CD14-positive monocyte (primary cell): ENCODE results near the gene PGAP6. TPM values are rescaled to one million over a fixed set of nuclear protein-coding genes. Genes with fewer than 3 reads are reported as not detected.

Experiments
- DNase-seq, 3 donors: peaks; one replicate each; pipeline ENCODE4 v3.0.0-alpha.2; 2011 to 2022
- H2AFZ ChIP-seq: 2 replicates; pipeline ENCODE4 v1.6.0; 2012; ENCODE audit warnings: mild to moderate bottlenecking, low read depth, low read length, inconsistent platforms; ENCODE audit not compliant: insufficient read depth, poor library complexity, severe bottlenecking
- H3K27ac ChIP-seq, 2 donors: 1 replicate in 1 of 2; 2 replicates in 1 of 2; pipeline ENCODE4 v1.5.1; 2012 to 2013; ENCODE audit warnings: low read length in 2 of 2, control low read depth in 1 of 2, inconsistent platforms in 1 of 2, low read depth in 1 of 2, mild to moderate bottlenecking in 1 of 2
- H3K27me3 ChIP-seq, 2 donors: one replicate each; pipeline versions ENCODE4 v1.6.0 to v1.6.1; 2011 to 2013; ENCODE audit warnings: low read length in 2 of 2; ENCODE audit not compliant: control insufficient read depth in 2 of 2, insufficient read depth in 2 of 2
- H3K36me3 ChIP-seq, 2 donors: replicated peaks in 1 of 2; 1 replicate in 1 of 2; 2 replicates in 1 of 2; pipeline versions ENCODE4 v1.5.1 to v1.6.1; 2012 to 2013; ENCODE audit warnings: low read length in 2 of 2, control low read depth in 1 of 2, inconsistent platforms in 1 of 2, mild to moderate bottlenecking in 1 of 2; ENCODE audit not compliant: insufficient read depth in 2 of 2, control insufficient read depth in 1 of 2
- H3K4me1 ChIP-seq, 2 donors: 1 replicate in 1 of 2; 2 replicates in 1 of 2; pipeline versions ENCODE4 v1.5.1 to v1.6.1; 2012 to 2013; ENCODE audit warnings: low read length in 2 of 2, control low read depth in 1 of 2, inconsistent platforms in 1 of 2, mild to moderate bottlenecking in 1 of 2, moderate library complexity in 1 of 2; ENCODE audit not compliant: insufficient read depth in 2 of 2, control insufficient read depth in 1 of 2
- H3K4me2 ChIP-seq: replicated peaks from 2 replicates; pipeline ENCODE3; 2012; ENCODE audit warnings: low read length, moderate library complexity, mild to moderate bottlenecking; ENCODE audit not compliant: poor library complexity, severe bottlenecking; ENCODE audit errors: extremely low read depth
- H3K4me3 ChIP-seq, 3 experiments: fragments of 200-600 bp in 1 of 3; sonication (generic) in 1 of 3; replicated peaks in 1 of 3; 1 replicate in 2 of 3; 2 replicates in 1 of 3; pipeline ENCODE4 v1.5.1; 2011 to 2013; ENCODE audit warnings: low read length in 3 of 3, mild to moderate bottlenecking in 3 of 3, control low read depth in 2 of 3, low read depth in 2 of 3, inconsistent platforms in 1 of 3, moderate library complexity in 1 of 3
- H3K79me2 ChIP-seq: 2 replicates; pipeline ENCODE4 v1.6.0; 2012; ENCODE audit warnings: mild to moderate bottlenecking, control low read depth, inconsistent platforms, low read length, moderate library complexity; ENCODE audit not compliant: insufficient read depth
- H3K9ac ChIP-seq: 2 replicates; pipeline ENCODE4 v1.6.0; 2017; ENCODE audit warnings: low read length, mild to moderate bottlenecking; ENCODE audit not compliant: insufficient read depth, poor library complexity, severe bottlenecking
- H3K9me3 ChIP-seq, 2 donors: replicated peaks in 1 of 2; 1 replicate in 1 of 2; 2 replicates in 1 of 2; pipeline versions ENCODE4 v1.5.1 to v1.6.1; 2012 to 2013; ENCODE audit warnings: low read length in 2 of 2, control low read depth in 1 of 2; ENCODE audit not compliant: control insufficient read depth in 1 of 2, insufficient read depth in 1 of 2
- H4K20me1 ChIP-seq: 2 replicates; pipeline ENCODE4 v1.6.0; 2012; ENCODE audit warnings: mild to moderate bottlenecking, low read length, control low read depth, moderate library complexity; ENCODE audit not compliant: insufficient read depth
- H3K27ac Mint-ChIP-seq, 7 donors: one replicate each; pipeline ENCODE4 v1.8.0; 2020; ENCODE audit warnings: mild to moderate bottlenecking in 7 of 7, mixed read lengths in 7 of 7, moderate library complexity in 6 of 7, inconsistent platforms in 2 of 7
- H3K27me3 Mint-ChIP-seq, 3 donors: one replicate each; pipeline ENCODE4 v1.8.0; 2021 to 2022; ENCODE audit warnings: low read depth in 3 of 3, mild to moderate bottlenecking in 3 of 3, mixed read lengths in 3 of 3, moderate library complexity in 3 of 3, inconsistent platforms in 1 of 3
- H3K36me3 Mint-ChIP-seq, 2 donors: one replicate each; pipeline ENCODE4 v1.8.0; 2020; ENCODE audit warnings: mixed read lengths in 2 of 2, inconsistent platforms in 1 of 2, mild to moderate bottlenecking in 1 of 2
- H3K4me1 Mint-ChIP-seq: one replicate; pipeline ENCODE4 v1.8.0; 2020; ENCODE audit warnings: mild to moderate bottlenecking, mixed read lengths
- H3K4me3 Mint-ChIP-seq, 2 donors: one replicate each; pipeline ENCODE4 v1.8.0; 2020; ENCODE audit warnings: mild to moderate bottlenecking in 2 of 2, mixed read lengths in 2 of 2, moderate library complexity in 1 of 2
- H3K9me3 Mint-ChIP-seq, 7 donors: one replicate each; pipeline ENCODE4 v1.8.0; 2020 to 2022; ENCODE audit warnings: mixed read lengths in 7 of 7, mild to moderate bottlenecking in 6 of 7, moderate library complexity in 6 of 7, inconsistent platforms in 2 of 7
- CTCF ChIP-seq: fragments of 200-600 bp; IDR thresholded peaks from one replicate; pipeline ENCODE4 v1.8.0; 2022; ENCODE audit warnings: antibody characterized with exemption, mild to moderate bottlenecking
- WGBS: methylation state at CpG from one replicate; pipeline ENCODE4 v1.1.5; 2013; ENCODE audit warnings: missing lambda C conversion rate; ENCODE audit not compliant: insufficient coverage; 5-methylcytosine and 5-hydroxymethylcytosine counted together
- intact Hi-C, 2 donors: fragments of 100-400 bp; cut with micrococcal nuclease; formaldehyde crosslinking; loops; one replicate each; pipeline versions ENCODE4 v1.15.0 to v1.15.1; 2023
- polyA plus RNA-seq, 3 donors: library from polyadenylated mRNA; depleted of rRNA in 1 of 3; unstranded in 2 of 3; stranded (reverse) in 1 of 3; fragments of 300-500 nt in 2 of 3; fragments of >200 nt in 1 of 3; fragmentation: Illumina TruSeq in 2 of 3; gene quantifications; 1 replicate in 2 of 3; 2 replicates in 1 of 3; pipeline ENCODE4 v1.2.3, GENCODE V29; 2012 to 2021

Gene PGAP6
- polyA plus RNA-seq, 3 donors: 18.2 to 137 (median 39.8) TPM

GRCh38 chr16:361872-362701 is 19.7 kb downstream of the PGAP6 start:
- H3K36me3 ChIP-seq: peaks cover 2 to 11% of the 10 kb centered on the region in 2 donors
- DNase-seq: peak; percentile 57 to 71 (median 70)
- H3K79me2 ChIP-seq: no peaks in the 10 kb centered on the region
- H3K27ac ChIP-seq: no peak overlapping the region
- H3K27me3 ChIP-seq: no peaks in the 10 kb centered on the region
- TF ChIP-seq CTCF: peak; percentile 82
- intact Hi-C loops: loop anchor here (5.0 kb wide), 1 partner anchor 255 kb away; no protein-coding TSS in a partner anchor
- H4K20me1 ChIP-seq: no peaks in the 10 kb centered on the region
- peaks cover 6 to 8% of the 10 kb centered on the region in 2 donors for H3K4me1 ChIP-seq
- Mint-ChIP-seq H3K9me3 (no peaks in the 10 kb centered on the region), H3K27ac (peak overlapping the region in 2 of 7 donors; percentile 30 to 73), H3K4me3 (no peak overlapping the region), H3K4me1 (peaks cover 6% of the 10 kb centered on the region), H3K36me3 (peaks cover 6 to 9% of the 10 kb centered on the region in 2 donors), H3K27me3 (peaks cover 5 to 25% (median 11%) of the 10 kb centered on the region in 3 donors)
- H3K9me3 ChIP-seq: no peaks in the 10 kb centered on the region
- peak overlapping the region; percentile 21 for H3K4me2 ChIP-seq
- H2AFZ ChIP-seq: peak overlapping the region; percentile 47
- 31% methylated on average over 30 of the region's 30 CpGs for WGBS
- no peak overlapping the region for H3K9ac ChIP-seq
- no peak overlapping the region for H3K4me3 ChIP-seq

DNA sequence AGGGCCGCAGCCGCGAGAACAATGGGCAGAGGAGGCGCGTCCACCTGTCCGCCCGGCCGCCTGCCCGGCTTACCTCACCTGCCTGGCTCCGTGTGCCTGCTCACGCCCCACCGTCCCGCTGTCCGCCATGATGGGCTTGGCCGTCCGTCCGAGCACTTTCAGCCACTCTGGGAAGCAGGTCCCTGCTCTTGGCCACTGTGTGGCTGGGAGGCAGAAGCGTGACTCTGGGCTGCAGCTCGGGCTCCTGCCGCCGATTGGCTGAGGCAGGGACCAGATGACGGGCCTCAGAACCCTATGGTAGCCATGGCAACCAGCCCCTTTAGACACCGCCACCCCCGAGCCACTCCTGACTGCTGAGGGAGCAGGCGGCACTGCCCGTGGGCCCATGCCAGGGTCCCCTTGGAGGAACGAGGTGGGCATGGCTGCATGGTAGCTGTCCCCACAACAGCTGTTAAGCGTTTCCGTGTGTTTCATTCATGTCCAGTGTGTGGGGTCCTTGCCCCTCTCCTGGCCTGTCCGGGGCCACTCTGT is 20.4 kb downstream of the PGAP6 start:
- no peak overlapping the region for H3K4me3 Mint-ChIP-seq
- H3K27me3 ChIP-seq: no peaks in the 10 kb centered on the region
- no peak for TF ChIP-seq CTCF
- H3K4me2 ChIP-seq: no peak overlapping the region
- no peaks in the 10 kb centered on the region for H3K9me3 ChIP-seq
- H4K20me1 ChIP-seq: no peaks in the 10 kb centered on the region
- no peaks in the 10 kb centered on the region for H3K9me3 Mint-ChIP-seq
- H3K27ac Mint-ChIP-seq: no peak overlapping the region
- DNase-seq: no peak
- H2AFZ ChIP-seq: no peak overlapping the region
- H3K36me3 Mint-ChIP-seq: peaks cover 0 to 3% of the 10 kb centered on the region in 2 donors
- H3K36me3 ChIP-seq: peaks cover 0 to 4% of the 10 kb centered on the region in 2 donors
- peaks cover 6% of the 10 kb centered on the region for H3K4me1 Mint-ChIP-seq
- peaks cover 5 to 25% (median 11%) of the 10 kb centered on the region in 3 donors for H3K27me3 Mint-ChIP-seq
- H3K79me2 ChIP-seq: no peaks in the 10 kb centered on the region
- H3K4me3 ChIP-seq: no peak overlapping the region
- intact Hi-C loops: loop anchor here (5.0 kb wide), 1 partner anchor 254 kb away; no protein-coding TSS in a partner anchor
- no peak overlapping the region for H3K9ac ChIP-seq
- no peak overlapping the region for H3K27ac ChIP-seq
- 91% methylated on average over 30 of the region's 30 CpGs for WGBS
- peaks cover 6 to 8% of the 10 kb centered on the region in 2 donors for H3K4me1 ChIP-seq
